HTR-8/SVneo (cell line): ENCODE results near the gene UACA.
"Not testable (repeated sequence)": the region's sequence is repeated elsewhere in the genome, so short reads cannot be mapped to it uniquely, and the experiment has no call there.

Experiments used
- DNase-seq: peaks from one replicate; pipeline ENCODE4 v3.0.0; 2011; ENCODE audit warnings: low spot score, mixed read lengths; ENCODE audit not compliant: insufficient read length
- FAIRE-seq: peaks from 2 replicates; lab custom pipeline; 2011; peaks lifted over from hg19 to GRCh38; lab: Jason Lieb, UNC

Gene UACA

GRCh38 chr15:70679919-70680231 is 83.5 kb downstream of the UACA start:
- DNase-seq (no peak), FAIRE-seq (no peak)

GRCh38 chr15:70672081-70672480 is 91.3 kb downstream of the UACA start:
- DNase-seq: no peak
- no peak for FAIRE-seq

- no peak for FAIRE-seq
- no peak for DNase-seq
These were observed 92.7 kb downstream of the UACA start for GRCh38 chr15:70670680-70671079.

- DNase-seq (no peak), FAIRE-seq (no peak)
These were observed 93.2 kb downstream of the UACA start for GRCh38 chr15:70669966-70670658.

GRCh38 chr15:70669006-70669602 is 94.3 kb downstream of the UACA start:
- no peak for FAIRE-seq
- no peak for DNase-seq

- FAIRE-seq (no peak), DNase-seq (no peak)
These were observed 97.8 kb downstream of the UACA start for GRCh38 chr15:70665599-70665998.

GRCh38 chr15:70664494-70664893 is 98.9 kb downstream of the UACA start:
- no peak for FAIRE-seq
- DNase-seq: no peak

GRCh38 chr15:70663069-70663468 is 100.3 kb downstream of the UACA start:
- DNase-seq: not testable (repeated sequence)

GRCh38 chr15:70659662-70660061 is 103.7 kb downstream of the UACA start:
- no peak for DNase-seq
- FAIRE-seq: no peak

More at GRCh38 chr15:70663069-70663468, 100.3 kb downstream of the UACA start:
- FAIRE-seq: not testable (repeated sequence)

- FAIRE-seq: no peak
- DNase-seq: no peak
These were observed 104.7 kb downstream of the UACA start for GRCh38 chr15:70658641-70659040.

- FAIRE-seq (no peak), DNase-seq (no peak)
These were observed 109.9 kb downstream of the UACA start for GRCh38 chr15:70653426-70653825.

- FAIRE-seq (no peak), DNase-seq (no peak)
These were observed 111.0 kb downstream of the UACA start for GRCh38 chr15:70652341-70652740.

GRCh38 chr15:70651303-70651845 is 112.0 kb downstream of the UACA start:
- no peak for DNase-seq
- no peak for FAIRE-seq

GRCh38 chr15:70650567-70651302 is 112.6 kb downstream of the UACA start:
- DNase-seq (no peak), FAIRE-seq (no peak)

GRCh38 chr15:70647396-70647795 is 116.0 kb downstream of the UACA start:
- FAIRE-seq: no peak

GRCh38 chr15:70646169-70646568 is 117.2 kb downstream of the UACA start:
- FAIRE-seq: no peak

More at GRCh38 chr15:70647396-70647795, 116.0 kb downstream of the UACA start:
- no peak for DNase-seq

GRCh38 chr15:70643783-70644125 is 119.6 kb downstream of the UACA start:
- FAIRE-seq (peak; percentile 67), DNase-seq (peak; percentile 65)

More at GRCh38 chr15:70646169-70646568, 117.2 kb downstream of the UACA start:
- DNase-seq: no peak

- FAIRE-seq (no peak), DNase-seq (no peak)
These were observed 120.1 kb downstream of the UACA start for GRCh38 chr15:70643106-70643782.

- DNase-seq: peak; percentile 51
- FAIRE-seq: no peak
These were observed 126.7 kb downstream of the UACA start for GRCh38 chr15:70636540-70637165.

- FAIRE-seq (no peak), DNase-seq (no peak)
These were observed 127.5 kb downstream of the UACA start for GRCh38 chr15:70635895-70636294.
